H9 (cell line): Measurements from ENCODE around the gene MANSC4. TPM values are rescaled to one million over a fixed set of nuclear protein-coding genes. Genes with fewer than 3 reads are reported as not detected.

ENCODE experiments used
- DNase-seq: peaks from one replicate; pipeline ENCODE4 v3.0.0-alpha.2; 2017
- H2AFZ ChIP-seq: one replicate; pipeline ENCODE4 v1.6.1; 2013; ENCODE audit warnings: mild to moderate bottlenecking, low read length, control low read depth, moderate library complexity
- H2AK5ac ChIP-seq: 2 replicates; pipeline ENCODE4 v1.6.1; 2013; ENCODE audit warnings: low read length, control low read depth, mixed read lengths; ENCODE audit not compliant: insufficient read length
- H2BK120ac ChIP-seq: one replicate; pipeline ENCODE4 v1.6.1; 2013; ENCODE audit warnings: low read depth, mild to moderate bottlenecking, low read length, control low read depth, inconsistent platforms; ENCODE audit not compliant: poor library complexity, severe bottlenecking
- H2BK12ac ChIP-seq: 2 replicates; pipeline ENCODE4 v1.6.1; 2013; ENCODE audit warnings: low read length, control low read depth, mixed read lengths, low read depth; ENCODE audit not compliant: insufficient read length
- H2BK15ac ChIP-seq: 2 replicates; pipeline ENCODE4 v1.6.1; 2013; ENCODE audit warnings: low read depth, low read length, control low read depth
- H2BK20ac ChIP-seq: one replicate; pipeline ENCODE4 v1.6.1; 2013; ENCODE audit warnings: low read depth, mild to moderate bottlenecking, low read length, control low read depth, inconsistent platforms; ENCODE audit not compliant: poor library complexity, severe bottlenecking
- H2BK5ac ChIP-seq: 2 replicates; pipeline ENCODE4 v1.6.1; 2013; ENCODE audit warnings: low read length, control low read depth, mixed read lengths; ENCODE audit not compliant: insufficient read length
- H3K14ac ChIP-seq: 2 replicates; pipeline ENCODE4 v1.6.1; 2013; ENCODE audit warnings: low read length, control low read depth; ENCODE audit not compliant: insufficient read depth
- H3K18ac ChIP-seq: 2 replicates; pipeline ENCODE4 v1.6.1; 2013; ENCODE audit warnings: low read depth, mild to moderate bottlenecking, mixed read lengths, low read length, control low read depth; ENCODE audit not compliant: insufficient read length
- H3K23ac ChIP-seq: 2 replicates; pipeline ENCODE4 v1.6.1; 2013; ENCODE audit warnings: low read length, control low read depth, mixed read lengths, low read depth; ENCODE audit not compliant: insufficient read length
- H3K23me2 ChIP-seq: 2 replicates; pipeline ENCODE4 v1.6.1; 2013; ENCODE audit warnings: low read depth, mild to moderate bottlenecking, mixed read lengths, low read length, control low read depth; ENCODE audit not compliant: insufficient read length, poor library complexity, severe bottlenecking
- H3K27ac ChIP-seq: 2 replicates; pipeline ENCODE4 v1.5.1; 2013; ENCODE audit warnings: low read length, control low read depth, mixed read lengths, low read depth; ENCODE audit not compliant: insufficient read length
- H3K27me3 ChIP-seq: 2 replicates; pipeline ENCODE4 v1.6.1; 2013; ENCODE audit warnings: low read length, control low read depth, inconsistent platforms; ENCODE audit not compliant: insufficient read depth
- H3K4ac ChIP-seq: 2 replicates; pipeline ENCODE4 v1.6.1; 2013; ENCODE audit warnings: low read depth, mild to moderate bottlenecking, control low read depth, inconsistent platforms, low read length, moderate library complexity
- H3K4me1 ChIP-seq: 2 replicates; pipeline ENCODE4 v1.6.1; 2013; ENCODE audit warnings: low read length, control low read depth, inconsistent platforms; ENCODE audit not compliant: insufficient read depth
- H3K4me2 ChIP-seq: 2 replicates; pipeline ENCODE4 v1.6.1; 2013; ENCODE audit warnings: low read length, control low read depth, mixed read lengths; ENCODE audit not compliant: insufficient read length, insufficient read depth
- H3K56ac ChIP-seq: 2 replicates; pipeline ENCODE4 v1.6.1; 2013; ENCODE audit warnings: low read depth, mild to moderate bottlenecking, mixed read lengths, low read length, control low read depth; ENCODE audit not compliant: insufficient read length
- H3K79me1 ChIP-seq: 2 replicates; pipeline ENCODE4 v1.6.1; 2013; ENCODE audit warnings: low read depth, mild to moderate bottlenecking, moderate library complexity, low read length, control low read depth, inconsistent platforms; ENCODE audit not compliant: insufficient read depth, poor library complexity, severe bottlenecking
- H3K79me2 ChIP-seq: 2 replicates; pipeline ENCODE4 v1.6.1; 2013; ENCODE audit warnings: low read length, control low read depth, inconsistent platforms; ENCODE audit not compliant: insufficient read depth
- H3K9ac ChIP-seq: 2 replicates; pipeline ENCODE4 v1.6.1; 2013; ENCODE audit warnings: low read length, control low read depth, mixed read lengths; ENCODE audit not compliant: insufficient read length; ENCODE audit errors: extremely low read depth
- H3K9me3 ChIP-seq: one replicate; pipeline ENCODE4 v1.6.1; 2013; ENCODE audit warnings: low read depth, low read length, inconsistent platforms; ENCODE audit not compliant: control insufficient read depth
- H3T11ph ChIP-seq: one replicate; pipeline ENCODE4 v1.6.1; 2013; ENCODE audit warnings: mild to moderate bottlenecking, low read length, control low read depth, inconsistent platforms
- H4K20me1 ChIP-seq: one replicate; pipeline ENCODE4 v1.6.1; 2013; ENCODE audit not compliant: control insufficient read depth, insufficient read length, insufficient read depth
- H4K5ac ChIP-seq: 2 replicates; pipeline ENCODE4 v1.6.1; 2013; ENCODE audit warnings: low read depth, mild to moderate bottlenecking, mixed read lengths, low read length, control low read depth; ENCODE audit not compliant: insufficient read length
- H4K8ac ChIP-seq: replicated peaks from 2 replicates; pipeline ENCODE4 v1.6.1; 2013; ENCODE audit warnings: low read length, control low read depth, mixed read lengths, low read depth; ENCODE audit not compliant: insufficient read length
- H4K91ac ChIP-seq: 2 replicates; pipeline ENCODE4 v1.6.1; 2013; ENCODE audit warnings: low read depth, mild to moderate bottlenecking, moderate library complexity, mixed read lengths, low read length, control low read depth; ENCODE audit not compliant: insufficient read length
- H3K27ac Mint-ChIP-seq, 3 experiments: 2 replicates in 2 of 3; 3 replicates in 1 of 3; pipeline ENCODE4 v1.8.0; 2020 to 2021; ENCODE audit warnings: mixed read lengths in 3 of 3, mild to moderate bottlenecking in 1 of 3, moderate library complexity in 1 of 3
- H3K27me3 Mint-ChIP-seq: 2 replicates; pipeline ENCODE4 v1.8.0; 2021; ENCODE audit warnings: low read depth, mild to moderate bottlenecking, moderate library complexity, mixed read lengths
- H3K36me3 Mint-ChIP-seq, 3 experiments: 2 replicates in 2 of 3; 3 replicates in 1 of 3; pipeline ENCODE4 v1.8.0; 2020 to 2021; ENCODE audit warnings: low read depth in 3 of 3, mixed read lengths in 3 of 3; ENCODE audit not compliant: insufficient read depth in 1 of 3
- H3K4me1 Mint-ChIP-seq, 2 experiments: 2 replicates each; pipeline ENCODE4 v1.8.0; 2020; ENCODE audit warnings: mixed read lengths in 2 of 2
- H3K4me3 Mint-ChIP-seq, 2 experiments: 2 replicates in 1 of 2; 3 replicates in 1 of 2; pipeline ENCODE4 v1.8.0; 2020 to 2021; ENCODE audit warnings: mild to moderate bottlenecking in 2 of 2, mixed read lengths in 2 of 2, moderate library complexity in 1 of 2
- H3K9me3 Mint-ChIP-seq, 2 experiments: 2 replicates in 1 of 2; 3 replicates in 1 of 2; pipeline ENCODE4 v1.8.0; 2020; ENCODE audit warnings: mild to moderate bottlenecking in 2 of 2, mixed read lengths in 2 of 2, moderate library complexity in 1 of 2
- CTCF ChIP-seq: fragments of 200-600 bp; sonication (generic); conservative IDR thresholded peaks from 3 replicates; pipeline ENCODE4 v1.8.0; 2021; ENCODE audit warnings: antibody characterized with exemption, mild to moderate bottlenecking
- WGBS: extraction: QIAGEN DNeasy Blood & Tissue Kit; methylation state at CpG from one replicate; pipeline ENCODE4 v1.1.7; 2013; ENCODE audit warnings: missing lambda C conversion rate, low lambda C conversion rate, mixed read lengths; ENCODE audit not compliant: insufficient read length; ENCODE audit errors: extremely low coverage; 5-methylcytosine and 5-hydroxymethylcytosine counted together
- total RNA-seq: library from RNA; stranded (reverse); gene quantifications from 2 replicates; pipeline ENCODE4 v1.2.1, GENCODE V29; 2021

Gene MANSC4
- total RNA-seq, 1 experiment from 2014 or later = not detected

- no peaks in the 10 kb centered on the region for H3K79me1 ChIP-seq
- TF ChIP-seq CTCF = no peak
- no peak overlapping the region for H2BK20ac ChIP-seq
- H3K27me3 ChIP-seq = no peaks in the 10 kb centered on the region
- H3K27ac Mint-ChIP-seq = no peak overlapping the region
- no peak overlapping the region for H4K5ac ChIP-seq
- no peaks in the 10 kb centered on the region for H4K20me1 ChIP-seq
- no peak overlapping the region for H3T11ph ChIP-seq
- no peak overlapping the region for H3K4ac ChIP-seq
- H3K23ac ChIP-seq = no peak overlapping the region
- no peaks in the 10 kb centered on the region for H3K4me1 Mint-ChIP-seq
- H2BK12ac ChIP-seq = no peak overlapping the region
- no peaks in the 10 kb centered on the region for H3K27me3 Mint-ChIP-seq
- no peak overlapping the region for H2AFZ ChIP-seq
- H3K9ac ChIP-seq = no peak overlapping the region
- H3K4me3 Mint-ChIP-seq = no peak overlapping the region
- H3K4me2 ChIP-seq = no peak overlapping the region
- no peaks in the 10 kb centered on the region for H3K36me3 Mint-ChIP-seq
- H2AK5ac ChIP-seq = no peak overlapping the region
- no peaks in the 10 kb centered on the region for H3K79me2 ChIP-seq
- H3K23me2 ChIP-seq = no peaks in the 10 kb centered on the region
- no peak overlapping the region for H3K27ac ChIP-seq
- H3K9me3 ChIP-seq = no peaks in the 10 kb centered on the region
- H3K18ac ChIP-seq = no peak overlapping the region
- no peak overlapping the region for H4K8ac ChIP-seq
- H3K9me3 Mint-ChIP-seq = no peaks in the 10 kb centered on the region
- H3K4me1 ChIP-seq = no peaks in the 10 kb centered on the region
- no peak overlapping the region for H3K56ac ChIP-seq
- no peak overlapping the region for H3K14ac ChIP-seq
- no peak overlapping the region for H2BK15ac ChIP-seq
- H2BK120ac ChIP-seq = no peak overlapping the region
- no peak for DNase-seq
- no peak overlapping the region for H2BK5ac ChIP-seq
- H4K91ac ChIP-seq = no peak overlapping the region
- WGBS = no CpG with 5 or more reads among the region's 8 CpGs
Measured at GRCh38 chr12:27769142-27769673, 10.8 kb downstream of the MANSC4 start.
